Kidney epithelial cell (primary cell): Measurements from ENCODE around the gene CNN3. TPM values are rescaled to one million over a fixed set of nuclear protein-coding genes. Genes with fewer than 3 reads are reported as not detected.

Experiments used
- DNase-seq: peaks from one replicate; pipeline ENCODE4 v3.0.0-alpha.2; 2010; ENCODE audit warnings: low read depth
- H3K27me3 ChIP-seq: 2 replicates; pipeline ENCODE4 v1.6.0; 2011; ENCODE audit warnings: low read length; ENCODE audit not compliant: control insufficient read depth, insufficient read depth
- H3K36me3 ChIP-seq: 2 replicates; pipeline ENCODE4 v1.5.1; 2011; ENCODE audit warnings: low read length; ENCODE audit not compliant: control insufficient read depth, insufficient read depth
- H3K4me3 ChIP-seq: 2 replicates; pipeline ENCODE4 v1.5.1; 2011; ENCODE audit warnings: low read depth, mild to moderate bottlenecking, control low read depth, low read length
- CTCF ChIP-seq: IDR thresholded peaks from 2 replicates; pipeline ENCODE4 v1.5.1; 2011; ENCODE audit warnings: mild to moderate bottlenecking, moderate library complexity, low read length, control low read depth, inconsistent platforms; ENCODE audit not compliant: insufficient read depth, poor library complexity, severe bottlenecking
- total RNA-seq: library from RNA; depleted of rRNA; stranded (reverse); fragments of >200 nt; gene quantifications from 2 replicates; pipeline ENCODE4 v1.2.3, GENCODE V29; 2015

CNN3 gene
- total RNA-seq, 1 donor from 2014 or later, result 223 TPM

GRCh38 chr1:94878329-94878728, 48.6 kb downstream of the CNN3 start:
- no peaks in the 10 kb centered on the region for H3K36me3 ChIP-seq
- no peak for TF ChIP-seq CTCF
- no peaks in the 10 kb centered on the region for H3K27me3 ChIP-seq
- no peak overlapping the region for H3K4me3 ChIP-seq
- DNase-seq, result no peak

- Histone ChIP-seq H3K36me3 (no peaks in the 10 kb centered on the region), H3K27me3 (no peaks in the 10 kb centered on the region), H3K4me3 (no peak overlapping the region)
- no peak for TF ChIP-seq CTCF
- no peak for DNase-seq
These were observed 50.5 kb downstream of the CNN3 start for GRCh38 chr1:94876362-94876761.

- no peak for DNase-seq
- Histone ChIP-seq H3K36me3 (no peaks in the 10 kb centered on the region), H3K27me3 (no peaks in the 10 kb centered on the region), H3K4me3 (no peak overlapping the region)
- no peak for TF ChIP-seq CTCF
These were observed 51.1 kb downstream of the CNN3 start for GRCh38 chr1:94875794-94876193.

- TF ChIP-seq CTCF, result no peak
- Histone ChIP-seq H3K4me3 (no peak overlapping the region), H3K27me3 (no peaks in the 10 kb centered on the region), H3K36me3 (no peaks in the 10 kb centered on the region)
- DNase-seq, result no peak
These were observed 52.5 kb downstream of the CNN3 start for GRCh38 chr1:94874423-94874822.

- TF ChIP-seq CTCF, result no peak
- Histone ChIP-seq H3K27me3 (no peaks in the 10 kb centered on the region), H3K36me3 (no peaks in the 10 kb centered on the region), H3K4me3 (no peak overlapping the region)
- no peak for DNase-seq
These were observed 53.2 kb downstream of the CNN3 start for GRCh38 chr1:94873520-94874351.
